ENCODE measurements around the gene TMEM212. TPM values are rescaled to one million over a fixed set of nuclear protein-coding genes. Genes with fewer than 3 reads are reported as not detected.
A peak's percentile ranks its signal among the peaks of the same experiment; 100 is the strongest.

The TMEM212 gene
- total RNA-seq, 1 donor from 2014 or later = not detected

- no peak for FAIRE-seq
- no peaks in the 10 kb centered on the region for H3K27me3 ChIP-seq (ENCODE audit: insufficient read depth, low read length)
- no peak overlapping the region for H2AFZ ChIP-seq (ENCODE audit: low read depth, low read length)
- Mint-ChIP-seq H3K27ac (ENCODE audit: unreplicated experiment) (no peak overlapping the region), H3K27me3 (ENCODE audit: low read depth, unreplicated experiment) (peaks cover 4% of the 10 kb centered on the region), H3K4me1 (ENCODE audit: low read depth, unreplicated experiment) (peaks cover 14% of the 10 kb centered on the region), H3K9me3 (ENCODE audit: unreplicated experiment) (no peaks in the 10 kb centered on the region), H3K4me3 (ENCODE audit: unreplicated experiment) (no peak overlapping the region), H3K36me3 (ENCODE audit: low read depth, unreplicated experiment) (peaks cover 2% of the 10 kb centered on the region)
- H3K27ac ChIP-seq (ENCODE audit: low read depth, low read length) = peak overlapping the region; percentile 35
- no peaks in the 10 kb centered on the region for H3K9me3 ChIP-seq (ENCODE audit: insufficient read depth, low read depth, low read length)
- no peaks in the 10 kb centered on the region for H4K20me1 ChIP-seq (ENCODE audit: insufficient read depth, low read length)
- H3K36me3 ChIP-seq (ENCODE audit: insufficient read depth, low read length) = no peaks in the 10 kb centered on the region
- peak overlapping the region; percentile 50 for H3K9ac ChIP-seq (ENCODE audit: low read length)
- peaks cover 11% of the 10 kb centered on the region for H3K4me1 ChIP-seq (ENCODE audit: insufficient read depth, low read length)
- peak overlapping the region; percentile 16 for H3K4me2 ChIP-seq (ENCODE audit: low read length)
- H3K79me2 ChIP-seq (ENCODE audit: insufficient read depth, low read length) = no peaks in the 10 kb centered on the region
- peak; percentile 70 for DNase-seq (ENCODE audit: low read depth)
- no peak for TF ChIP-seq CTCF (IDR thresholded peaks at IDR 0.05; ENCODE audit: insufficient read depth, low read depth, low read length)
- TF ChIP-seq EZH2 (IDR thresholded peaks at IDR 0.05; ENCODE audit: insufficient read depth, low read length) = no peak
- H3K4me3 ChIP-seq (ENCODE audit: insufficient read depth, low read depth, low read length) = no peak overlapping the region
Measured at GRCh38 chr3:171824824-171825221, 18.3 kb upstream of the TMEM212 start.

- Histone ChIP-seq H2AFZ (ENCODE audit: low read depth, low read length) (no peak overlapping the region), H3K4me3 (ENCODE audit: insufficient read depth, low read depth, low read length) (no peak overlapping the region), H4K20me1 (ENCODE audit: insufficient read depth, low read length) (no peaks in the 10 kb centered on the region), H3K27ac (ENCODE audit: low read depth, low read length) (peak overlapping the region; percentile 35), H3K4me1 (ENCODE audit: insufficient read depth, low read length) (peaks cover 11% of the 10 kb centered on the region), H3K9ac (ENCODE audit: low read length) (peak overlapping the region; percentile 50), H3K9me3 (ENCODE audit: insufficient read depth, low read depth, low read length) (no peaks in the 10 kb centered on the region), H3K4me2 (ENCODE audit: low read length) (peak overlapping the region; percentile 16), H3K36me3 (ENCODE audit: insufficient read depth, low read length) (no peaks in the 10 kb centered on the region), H3K27me3 (ENCODE audit: insufficient read depth, low read length) (no peaks in the 10 kb centered on the region), H3K79me2 (ENCODE audit: insufficient read depth, low read length) (no peaks in the 10 kb centered on the region)
- peaks cover 2% of the 10 kb centered on the region for H3K36me3 Mint-ChIP-seq (ENCODE audit: low read depth, unreplicated experiment)
- no peak overlapping the region for H3K4me3 Mint-ChIP-seq (ENCODE audit: unreplicated experiment)
- H3K9me3 Mint-ChIP-seq (ENCODE audit: unreplicated experiment) = no peaks in the 10 kb centered on the region
- TF ChIP-seq CTCF (IDR thresholded peaks at IDR 0.05; ENCODE audit: insufficient read depth, low read depth, low read length) (no peak), EZH2 (IDR thresholded peaks at IDR 0.05; ENCODE audit: insufficient read depth, low read length) (no peak)
- no peak overlapping the region for H3K27ac Mint-ChIP-seq (ENCODE audit: unreplicated experiment)
- no peak for FAIRE-seq
- peak; percentile 88 for DNase-seq (ENCODE audit: low read depth)
- peaks cover 15% of the 10 kb centered on the region for H3K4me1 Mint-ChIP-seq (ENCODE audit: low read depth, unreplicated experiment)
- peaks cover 4% of the 10 kb centered on the region for H3K27me3 Mint-ChIP-seq (ENCODE audit: low read depth, unreplicated experiment)
Measured at GRCh38 chr3:171825222-171825828, 17.8 kb upstream of the TMEM212 start.

GRCh38 chr3:171827385-171827784 is 15.8 kb upstream of the TMEM212 start:
- H2AFZ ChIP-seq (ENCODE audit: low read depth, low read length) = no peak overlapping the region
- no peaks in the 10 kb centered on the region for H3K9me3 Mint-ChIP-seq (ENCODE audit: unreplicated experiment)
- H3K27ac ChIP-seq (ENCODE audit: low read depth, low read length) = no peak overlapping the region
- H3K4me1 Mint-ChIP-seq (ENCODE audit: low read depth, unreplicated experiment) = peaks cover 11% of the 10 kb centered on the region
- no peak overlapping the region for H3K27ac Mint-ChIP-seq (ENCODE audit: unreplicated experiment)
- no peaks in the 10 kb centered on the region for H4K20me1 ChIP-seq (ENCODE audit: insufficient read depth, low read length)
- H3K4me3 ChIP-seq (ENCODE audit: insufficient read depth, low read depth, low read length) = no peak overlapping the region
- TF ChIP-seq EZH2 (IDR thresholded peaks at IDR 0.05; ENCODE audit: insufficient read depth, low read length) (no peak), CTCF (IDR thresholded peaks at IDR 0.05; ENCODE audit: insufficient read depth, low read depth, low read length) (no peak)
- H3K79me2 ChIP-seq (ENCODE audit: insufficient read depth, low read length) = no peaks in the 10 kb centered on the region
- H3K27me3 Mint-ChIP-seq (ENCODE audit: low read depth, unreplicated experiment) = peaks cover 4% of the 10 kb centered on the region
- H3K4me2 ChIP-seq (ENCODE audit: low read length) = no peak overlapping the region
- FAIRE-seq (no peak), DNase-seq (ENCODE audit: low read depth) (no peak)
- no peak overlapping the region for H3K4me3 Mint-ChIP-seq (ENCODE audit: unreplicated experiment)
- H3K4me1 ChIP-seq (ENCODE audit: insufficient read depth, low read length) = peaks cover 11% of the 10 kb centered on the region
- H3K9ac ChIP-seq (ENCODE audit: low read length) = no peak overlapping the region
- no peaks in the 10 kb centered on the region for H3K36me3 ChIP-seq (ENCODE audit: insufficient read depth, low read length)
- no peaks in the 10 kb centered on the region for H3K27me3 ChIP-seq (ENCODE audit: insufficient read depth, low read length)
- peaks cover 2% of the 10 kb centered on the region for H3K36me3 Mint-ChIP-seq (ENCODE audit: low read depth, unreplicated experiment)
- no peaks in the 10 kb centered on the region for H3K9me3 ChIP-seq (ENCODE audit: insufficient read depth, low read depth, low read length)
